H1 (cell line): Measurements from ENCODE around the gene C2CD4C. TPM values are rescaled to one million over a fixed set of nuclear protein-coding genes. Genes with fewer than 3 reads are reported as not detected.

Experiments used
- CTCF ChIA-PET: fragments of 300-600 bp; sonication (Branson Sonifier 250); formaldehyde crosslinking; loops from one replicate; lab custom pipeline; 2021; ENCODE audit not compliant: partially characterized antibody; lab: Charles Lee
- POLR2A ChIA-PET: fragments of 300-600 bp; sonication (Branson Sonifier 250); formaldehyde crosslinking; loops from one replicate; lab custom pipeline; 2021; ENCODE audit warnings: inconsistent platforms; ENCODE audit not compliant: partially characterized antibody; lab: Charles Lee
- DNase-seq, 2 experiments: peaks; one replicate each; pipeline versions ENCODE4 v3.0.0 to v3.0.0-alpha.2; 2010 to 2022; ENCODE audit warnings: low spot score in 2 of 2, low read depth in 1 of 2, mixed read lengths in 1 of 2
- FAIRE-seq: peaks from 2 replicates; lab custom pipeline; 2011; peaks lifted over from hg19 to GRCh38; lab: Jason Lieb, UNC
- H2AFZ ChIP-seq: 2 replicates; pipeline ENCODE4 v1.8.1; 2012; ENCODE audit warnings: low read length, inconsistent platforms
- H2AK5ac ChIP-seq: 2 replicates; pipeline ENCODE4 v1.6.1; 2013; ENCODE audit warnings: low read depth, low read length
- H2BK120ac ChIP-seq: replicated peaks from 2 replicates; pipeline ENCODE3; 2013; ENCODE audit warnings: low read depth, low read length, inconsistent platforms
- H2BK12ac ChIP-seq: 2 replicates; pipeline ENCODE4 v1.6.1; 2013; ENCODE audit warnings: low read depth, low read length
- H2BK15ac ChIP-seq: 2 replicates; pipeline ENCODE4 v1.6.1; 2013; ENCODE audit warnings: low read length
- H2BK20ac ChIP-seq: 2 replicates; pipeline ENCODE4 v1.6.1; 2013; ENCODE audit warnings: low read length
- H2BK5ac ChIP-seq: 2 replicates; pipeline ENCODE4 v1.6.1; 2013; ENCODE audit warnings: low read depth, low read length
- H3K14ac ChIP-seq: 2 replicates; pipeline ENCODE4 v1.6.1; 2013; ENCODE audit warnings: inconsistent platforms; ENCODE audit not compliant: insufficient read length
- H3K18ac ChIP-seq: 2 replicates; pipeline ENCODE4 v1.6.1; 2013; ENCODE audit warnings: low read length; ENCODE audit errors: extremely low read depth
- H3K23ac ChIP-seq: 2 replicates; pipeline ENCODE4 v1.6.1; 2013; ENCODE audit warnings: inconsistent platforms; ENCODE audit not compliant: insufficient read length
- H3K23me2 ChIP-seq: 2 replicates; pipeline ENCODE4 v1.6.1; 2013; ENCODE audit warnings: low read depth, low read length
- H3K27ac ChIP-seq: 2 replicates; pipeline ENCODE4 v1.6.1; 2011; ENCODE audit warnings: low read depth, low read length, inconsistent platforms
- H3K27me3 ChIP-seq, 4 experiments: replicated peaks in 1 of 4; 1 replicate in 1 of 4; 2 replicates in 3 of 4; pipeline versions ENCODE4 v1.6.1 to v1.8.1; 2011 to 2013; ENCODE audit warnings: low read length in 3 of 4, mild to moderate bottlenecking in 3 of 4, inconsistent platforms in 2 of 4, mixed read lengths in 2 of 4, moderate library complexity in 1 of 4; ENCODE audit not compliant: control insufficient read depth in 3 of 4, insufficient read depth in 3 of 4; ENCODE audit errors: extremely low read depth in 1 of 4
- H3K36me3 ChIP-seq, 4 experiments: 2 replicates each; pipeline versions ENCODE4 v1.6.1 to v1.8.1; 2011 to 2013; ENCODE audit warnings: mild to moderate bottlenecking in 4 of 4, low read length in 3 of 4, moderate library complexity in 2 of 4, control low read depth in 1 of 4, inconsistent platforms in 1 of 4; ENCODE audit not compliant: insufficient read depth in 4 of 4, control insufficient read depth in 2 of 4
- H3K4ac ChIP-seq: replicated peaks from 2 replicates; pipeline ENCODE3; 2013; ENCODE audit warnings: low read length, low read depth, mixed read lengths, inconsistent platforms; ENCODE audit not compliant: insufficient read length
- H3K4me1 ChIP-seq, 4 experiments: replicated peaks in 1 of 4; 1 replicate in 1 of 4; 2 replicates in 3 of 4; pipeline versions ENCODE4 v1.6.1 to v1.8.1; 2011 to 2013; ENCODE audit warnings: low read length in 3 of 4, inconsistent platforms in 2 of 4, mixed read lengths in 1 of 4; ENCODE audit not compliant: insufficient read depth in 4 of 4, control insufficient read depth in 3 of 4
- H3K4me2 ChIP-seq, 2 experiments: 2 replicates each; pipeline versions ENCODE4 v1.6.1 to v1.8.1; 2011 to 2013; ENCODE audit warnings: low read depth in 2 of 2, low read length in 2 of 2, control low read depth in 1 of 2, inconsistent platforms in 1 of 2, mild to moderate bottlenecking in 1 of 2; ENCODE audit not compliant: insufficient read depth in 1 of 2
- H3K4me3 ChIP-seq, 4 experiments: fragments of 200-600, 300-600 bp in 1 of 4; sonication (generic), shearing (Covaris generic), sonication (Bioruptor Twin) in 1 of 4; 2 replicates each; pipeline versions ENCODE4 v1.5.1 to v1.8.1; 2011 to 2016; ENCODE audit warnings: low read length in 4 of 4, low read depth in 3 of 4, control low read depth in 2 of 4, inconsistent platforms in 2 of 4, mild to moderate bottlenecking in 2 of 4, mixed read lengths in 1 of 4, moderate library complexity in 1 of 4; ENCODE audit not compliant: insufficient read depth in 2 of 4; ENCODE audit errors: extremely low read depth in 1 of 4
- H3K56ac ChIP-seq: replicated peaks from 2 replicates; pipeline ENCODE3; 2013; ENCODE audit warnings: low read depth, mild to moderate bottlenecking, mixed read lengths, low read length, inconsistent platforms; ENCODE audit not compliant: insufficient read length
- H3K79me1 ChIP-seq: 2 replicates; pipeline ENCODE4 v1.6.1; 2013; ENCODE audit warnings: low read depth, low read length, control low read depth
- H3K79me2 ChIP-seq, 2 experiments: 2 replicates each; pipeline versions ENCODE4 v1.6.1 to v1.8.1; 2012 to 2013; ENCODE audit warnings: low read length in 2 of 2, mild to moderate bottlenecking in 2 of 2, inconsistent platforms in 1 of 2; ENCODE audit not compliant: insufficient read depth in 2 of 2, control insufficient read depth in 1 of 2
- H3K9ac ChIP-seq, 4 experiments: replicated peaks in 1 of 4; 1 replicate in 1 of 4; 2 replicates in 3 of 4; pipeline versions ENCODE4 v1.6.1 to v1.8.1; 2011 to 2013; ENCODE audit warnings: low read depth in 3 of 4, low read length in 3 of 4, control low read depth in 2 of 4, mild to moderate bottlenecking in 2 of 4, moderate library complexity in 2 of 4, inconsistent platforms in 1 of 4; ENCODE audit errors: extremely low read depth in 1 of 4
- H3K9me3 ChIP-seq, 2 experiments: 2 replicates each; pipeline versions ENCODE4 v1.6.1 to v1.8.1; 2012 to 2013; ENCODE audit warnings: mild to moderate bottlenecking in 2 of 2, moderate library complexity in 2 of 2, control low read depth in 1 of 2, inconsistent platforms in 1 of 2, low read depth in 1 of 2, low read length in 1 of 2, mixed read lengths in 1 of 2; ENCODE audit not compliant: insufficient read depth in 2 of 2
- H4K20me1 ChIP-seq, 2 experiments: replicated peaks in 1 of 2; 2 replicates each; pipeline versions ENCODE3 to v1.8.1; 2011 to 2013; ENCODE audit warnings: inconsistent platforms in 2 of 2, low read length in 2 of 2, mild to moderate bottlenecking in 1 of 2; ENCODE audit not compliant: insufficient read depth in 2 of 2, control insufficient read depth in 1 of 2
- H4K5ac ChIP-seq: 2 replicates; pipeline ENCODE4 v1.6.1; 2013; ENCODE audit warnings: low read length, low read depth, mixed read lengths, inconsistent platforms; ENCODE audit not compliant: insufficient read length
- H4K8ac ChIP-seq: 2 replicates; pipeline ENCODE4 v1.8.0; 2013; ENCODE audit warnings: mild to moderate bottlenecking, moderate library complexity, low read length, inconsistent platforms; ENCODE audit not compliant: insufficient read depth; ENCODE audit errors: extremely low read depth
- H4K91ac ChIP-seq: replicated peaks from 2 replicates; pipeline ENCODE3; 2013; ENCODE audit warnings: low read length, mixed read lengths, inconsistent platforms; ENCODE audit not compliant: insufficient read length
- CHD2 ChIP-seq: IDR thresholded peaks from 2 replicates; pipeline ENCODE4 v1.6.1; 2012; ENCODE audit warnings: low read length, improper control_type of control experiment
- GTF2F1 ChIP-seq: IDR thresholded peaks from 2 replicates; pipeline ENCODE4 v1.6.1; 2012; ENCODE audit warnings: low read depth, low read length, improper control_type of control experiment, borderline replicate concordance
- HDAC2 ChIP-seq, 2 experiments: fragments of 300-600 bp in 1 of 2; sonication (generic) in 1 of 2; IDR thresholded peaks; 2 replicates each; pipeline ENCODE4 v1.6.1; 2011 to 2012; ENCODE audit warnings: low read depth in 2 of 2, low read length in 2 of 2, mild to moderate bottlenecking in 2 of 2, moderate library complexity in 2 of 2, borderline replicate concordance in 1 of 2, inconsistent platforms in 1 of 2
- KDM1A ChIP-seq: fragments of 200-600, 300-600 bp; sonication (generic); IDR thresholded peaks from 2 replicates; pipeline ENCODE4 v1.7.1; 2016; ENCODE audit warnings: mild to moderate bottlenecking, low read length, borderline replicate concordance
- NRF1 ChIP-seq: IDR thresholded peaks from 2 replicates; pipeline ENCODE4 v1.6.1; 2011; ENCODE audit warnings: mild to moderate bottlenecking, low read depth, low read length, improper control_type of control experiment
- SUZ12 ChIP-seq: fragments of 200-600 bp; sonication (generic); IDR thresholded peaks from 2 replicates; pipeline ENCODE4 v1.6.1; 2012; ENCODE audit warnings: mild to moderate bottlenecking, inconsistent platforms, low read length, moderate library complexity, mixed read lengths
- TAF1 ChIP-seq: IDR thresholded peaks from 2 replicates; pipeline ENCODE4 v1.6.1; 2011; ENCODE audit warnings: mild to moderate bottlenecking, low read depth, low read length
- TBP ChIP-seq: IDR thresholded peaks from 2 replicates; pipeline ENCODE4 v1.6.1; 2011; ENCODE audit warnings: low read depth, low read length, improper control_type of control experiment
- TCF12 ChIP-seq: IDR thresholded peaks from 2 replicates; pipeline ENCODE4 v1.6.1; 2011; ENCODE audit warnings: low read depth, mild to moderate bottlenecking, low read length
- WGBS, 2 experiments: shearing (Covaris generic) in 1 of 2; methylation state at CpG; one replicate each; pipeline versions ENCODE4 v1.1.6 to v1.1.7; 2013 to 2015; ENCODE audit warnings: low lambda C conversion rate in 2 of 2, mixed read lengths in 2 of 2, inconsistent platforms in 1 of 2, low coverage in 1 of 2, missing lambda C conversion rate in 1 of 2; ENCODE audit not compliant: insufficient replicate concordance in 2 of 2, insufficient coverage in 1 of 2, insufficient read length in 1 of 2; ENCODE audit errors: extremely low coverage in 1 of 2, missing lambda C conversion rate in 1 of 2; 5-methylcytosine and 5-hydroxymethylcytosine counted together
- polyA plus RNA-seq, 7 experiments: library from polyadenylated mRNA; depleted of rRNA in 3 of 7; stranded (reverse) in 5 of 7; unstranded in 2 of 7; fragments of >200 nt in 5 of 7; fragments of 200-250 nt in 2 of 7; gene quantifications; 1 replicate in 5 of 7; 2 replicates in 1 of 7; 4 replicates in 1 of 7; pipeline versions ENCODE4 v1.2.1 to v1.2.3, GENCODE V29; 2011 to 2013; ENCODE audit warnings: missing spikeins in 2 of 7, mixed read lengths in 2 of 7
- total RNA-seq: library from RNA; stranded (reverse); fragmentation: NEBNext Ultra II Directional; extraction: Animal tissue kit (Norgen Biotek cat#: 25700); gene quantifications from 2 replicates; pipeline ENCODE4 v1.2.1, GENCODE V29; 2021
- TF ChIP-seq, protein P1 (sequence below): IDR thresholded peaks from 2 replicates; pipeline ENCODE4 v1.6.1; 2011; ENCODE audit warnings: low read depth, mild to moderate bottlenecking, low read length; ENCODE audit not compliant: insufficient read depth

The C2CD4C gene
- total and polyA plus RNA-seq, 2 of the 8 experiments (the other 6 are each of a cell fraction or from before 2014, with no cell fraction given), result 3.8 to 6.3 TPM

DNA sequence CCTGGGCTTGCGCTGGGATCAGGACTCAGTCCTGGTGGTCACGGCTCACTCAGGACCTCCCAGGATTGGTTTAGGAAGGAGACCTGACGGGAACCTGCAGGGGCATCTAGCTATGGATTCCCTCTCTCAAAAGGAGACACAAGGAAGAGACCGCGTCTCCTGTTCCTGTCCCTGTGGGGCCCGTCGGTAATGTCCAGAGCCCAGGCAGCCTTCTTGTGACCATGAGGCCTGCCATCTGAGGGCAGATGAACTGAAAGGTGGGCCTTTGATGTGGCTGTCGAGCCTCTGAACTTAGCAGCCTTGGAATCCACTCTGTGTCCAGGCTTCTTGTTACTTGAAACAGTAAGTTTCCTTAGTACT lies 32.9 kb downstream of the C2CD4C start:
- WGBS, 2 experiments, result 94% methylated on average over 8 of the region's 8 CpGs; no CpG with 5 or more reads in 1 of the 2 experiments
- no peak overlapping the region; the same call in 1 of the 2 replicates for H4K8ac ChIP-seq
- no peaks in the 10 kb centered on the region for H3K79me2 ChIP-seq
- H2BK20ac ChIP-seq, result no peak overlapping the region
- TF ChIP-seq, protein P1, sequence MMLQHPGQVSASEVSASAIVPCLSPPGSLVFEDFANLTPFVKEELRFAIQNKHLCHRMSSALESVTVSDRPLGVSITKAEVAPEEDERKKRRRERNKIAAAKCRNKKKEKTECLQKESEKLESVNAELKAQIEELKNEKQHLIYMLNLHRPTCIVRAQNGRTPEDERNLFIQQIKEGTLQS, result no peak
- no peak for TF ChIP-seq TCF12
- no peak for TF ChIP-seq HDAC2 (IDR thresholded peaks at IDR 0.05; ENCODE audit: borderline replicate concordance in 1 of 2, low read depth in 2 of 2, low read length in 2 of 2)
- no peak for TF ChIP-seq NRF1
- no peak for TF ChIP-seq KDM1A
- TF ChIP-seq GTF2F1, result no peak
- TF ChIP-seq TBP, result no peak
- TF ChIP-seq CHD2, result no peak
- no peak for TF ChIP-seq SUZ12
- no peak for TF ChIP-seq TAF1
- TF ChIP-seq, all 59 proteins: peak for 0
- no peaks in the 10 kb centered on the region for H3K9me3 ChIP-seq
- H3K79me1 ChIP-seq, result no peaks in the 10 kb centered on the region
- H3K27ac ChIP-seq, result no peak overlapping the region
- H4K20me1 ChIP-seq, result no peaks in the 10 kb centered on the region
- no peak overlapping the region for H3K23ac ChIP-seq
- no peak overlapping the region for H4K91ac ChIP-seq
- no peak overlapping the region for H3K4ac ChIP-seq
- FAIRE-seq (no peak), DNase-seq (no peak)
- CTCF ChIA-PET, result interaction anchor here (0.8 to 2.9 kb wide), 2 partner anchors 7 to 28 kb away, joined by 3 to 16 read pairs; no protein-coding TSS in a partner anchor
- no peaks in the 10 kb centered on the region for H3K23me2 ChIP-seq
- no peaks in the 10 kb centered on the region for H3K4me1 ChIP-seq
- no peak overlapping the region for H3K4me2 ChIP-seq
- H3K9ac ChIP-seq, result no peak overlapping the region
- H3K18ac ChIP-seq, result no peak overlapping the region
- H2BK12ac ChIP-seq, result no peak overlapping the region
- H3K14ac ChIP-seq, result no peak overlapping the region
- H2BK5ac ChIP-seq, result no peak overlapping the region
- POLR2A ChIA-PET, result interaction anchor here (1.7 kb wide), 1 partner anchor 113 kb away, joined by 3 read pairs; no protein-coding TSS in a partner anchor
- no peak overlapping the region for H2AFZ ChIP-seq
- H3K56ac ChIP-seq, result no peak overlapping the region
- no peak overlapping the region for H2AK5ac ChIP-seq
- H3K27me3 ChIP-seq, result no peaks in the 10 kb centered on the region; a peak in 1 of 7 replicates
- no peak overlapping the region for H2BK120ac ChIP-seq
- H4K5ac ChIP-seq, result no peak overlapping the region
- H3K36me3 ChIP-seq, result no peaks in the 10 kb centered on the region
- H3K4me3 ChIP-seq, result no peak overlapping the region
- H2BK15ac ChIP-seq, result no peak overlapping the region
